Measurements from ENCODE around the gene PPARD. TPM values are rescaled to one million over a fixed set of nuclear protein-coding genes. Genes with fewer than 3 reads are reported as not detected.

Gene PPARD
- total and polyA plus RNA-seq, 12 donors: 12.9 to 21.0 (median 13.9) TPM

GRCh38 chr6:35468980-35469750 is 126.8 kb downstream of the PPARD start:
- WGBS, 2 donors: 3 to 9% methylated on average over 37 of the region's 37 CpGs
- intact Hi-C loops (cut with DNase I): loop anchor here in 6 of 10 donors (1.0 to 5.0 kb wide), 3 partner anchors 28 to 127 kb away; partner anchors contain the start of genes PPARD (in 6 of the 6) and TEAD3 (in 1 of the 6)

GRCh38 chr6:35469751-35470662 is 127.6 kb downstream of the PPARD start:
- H3K36me3 ChIP-seq: peaks cover 0 to 65% (median 36%) of the 10 kb centered on the region in 9 donors
- DNase-seq (no peak), ATAC-seq (no peak)
- 45 to 51% methylated on average over 18 of the region's 18 CpGs for WGBS, 2 donors
- no peaks in the 10 kb centered on the region for H3K9me3 ChIP-seq
- peak overlapping the region; percentile 68 to 87 (median 82) for H3K4me3 ChIP-seq
- H3K27me3 ChIP-seq: no peaks in the 10 kb centered on the region
- peaks cover 4 to 47% (median 40%) of the 10 kb centered on the region in 9 donors for H3K4me1 ChIP-seq
- no peak for TF ChIP-seq CTCF (IDR thresholded peaks at IDR 0.05)
- intact Hi-C loops (cut with DNase I): loop anchor here in 5 of 10 donors (2.0 to 5.0 kb wide), 2 partner anchors 27 to 128 kb away; partner anchors contain the start of genes PPARD (in 4 of the 5) and TEAD3 (in 1 of the 5)
- peak overlapping the region in 6 of 10 donors; percentile 9 to 93 (median 90) for H3K27ac ChIP-seq

More at GRCh38 chr6:35468980-35469750, 126.8 kb downstream of the PPARD start:
- peaks cover 4 to 47% (median 40%) of the 10 kb centered on the region in 9 donors for H3K4me1 ChIP-seq
- H3K36me3 ChIP-seq: peaks cover 0 to 56% (median 29%) of the 10 kb centered on the region in 9 donors
- no peaks in the 10 kb centered on the region for H3K27me3 ChIP-seq
- TF ChIP-seq CTCF (IDR thresholded peaks at IDR 0.05): no peak
- H3K9me3 ChIP-seq: no peaks in the 10 kb centered on the region
- ATAC-seq: peak in 7 of 8 donors; percentile 6 to 61 (median 33)
- peak overlapping the region; percentile 68 to 87 (median 82) for H3K4me3 ChIP-seq
- DNase-seq: no peak
- H3K27ac ChIP-seq: peak overlapping the region; percentile 31 to 93 (median 89)

- Histone ChIP-seq H3K27ac (peak overlapping the region in 1 of 10 donors; percentile 89), H3K4me3 (peak overlapping the region in 2 of 10 donors; percentile 78 to 86), H3K36me3 (peaks cover 0 to 71% (median 40%) of the 10 kb centered on the region in 9 donors), H3K4me1 (peaks cover 4 to 47% (median 40%) of the 10 kb centered on the region in 9 donors), H3K27me3 (no peaks in the 10 kb centered on the region), H3K9me3 (no peaks in the 10 kb centered on the region)
- DNase-seq (no peak), ATAC-seq (no peak)
- TF ChIP-seq CTCF (IDR thresholded peaks at IDR 0.05): no peak
- WGBS, 2 donors: 75% methylated on average over 3 of the region's 3 CpGs
- intact Hi-C loops (cut with DNase I): no loop called here
These were observed 128.3 kb downstream of the PPARD start for GRCh38 chr6:35470663-35471120.
